GM18511 (cell line): Measurements from ENCODE around the gene TRPV3.
"Not testable (repeated sequence)": the region's sequence is repeated elsewhere in the genome, so short reads cannot be mapped to it uniquely, and the experiment has no call there.

Source experiments
- ATAC-seq: cut with Tn5 transposase; IDR thresholded peaks from one replicate; pipeline ENCODE4 v1.9.1; 2021; ENCODE audit warnings: mild to moderate bottlenecking, moderate library complexity; ENCODE audit not compliant: unreplicated experiment

Gene TRPV3

DNA sequence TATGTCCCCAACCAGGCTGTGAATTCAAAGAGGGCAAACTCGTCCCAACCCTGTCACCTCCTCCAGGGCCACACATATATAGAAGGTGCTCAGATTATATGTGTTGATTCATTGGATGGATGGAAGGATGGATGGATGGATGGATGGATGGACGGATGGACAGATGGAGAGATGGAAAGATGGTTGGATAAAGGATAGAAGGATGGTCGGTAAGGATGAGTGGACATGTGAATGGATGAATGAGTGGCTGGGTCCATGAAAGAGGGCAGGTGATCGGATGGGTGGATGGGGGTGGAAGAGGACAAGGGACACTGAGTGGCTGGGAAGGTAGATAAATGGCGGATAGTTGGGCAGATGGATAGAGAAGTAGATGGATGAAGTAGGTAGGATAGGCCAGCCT, 30.1 kb downstream of the TRPV3 start:
- ATAC-seq, result no peak

DNA sequence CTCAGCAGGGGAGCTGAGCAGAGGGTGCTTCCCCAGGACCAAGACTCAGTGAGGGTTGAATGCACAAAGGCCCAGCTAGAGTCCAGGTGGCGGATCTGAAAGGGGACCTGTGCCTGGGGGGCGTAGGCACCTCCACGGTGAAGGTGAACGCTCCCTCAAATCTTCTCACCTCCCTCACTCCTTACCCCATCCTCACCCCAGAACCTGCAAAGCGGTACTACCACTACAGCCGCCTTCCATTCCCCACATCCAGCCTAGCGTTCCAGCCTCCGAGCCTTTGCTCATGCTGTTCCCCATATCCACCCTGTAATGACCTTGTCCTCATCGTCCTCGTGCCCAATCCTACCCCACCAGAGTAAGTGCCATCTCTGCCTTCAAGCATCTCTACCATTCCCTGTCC, 30.6 kb downstream of the TRPV3 start:
- no peak for ATAC-seq

DNA sequence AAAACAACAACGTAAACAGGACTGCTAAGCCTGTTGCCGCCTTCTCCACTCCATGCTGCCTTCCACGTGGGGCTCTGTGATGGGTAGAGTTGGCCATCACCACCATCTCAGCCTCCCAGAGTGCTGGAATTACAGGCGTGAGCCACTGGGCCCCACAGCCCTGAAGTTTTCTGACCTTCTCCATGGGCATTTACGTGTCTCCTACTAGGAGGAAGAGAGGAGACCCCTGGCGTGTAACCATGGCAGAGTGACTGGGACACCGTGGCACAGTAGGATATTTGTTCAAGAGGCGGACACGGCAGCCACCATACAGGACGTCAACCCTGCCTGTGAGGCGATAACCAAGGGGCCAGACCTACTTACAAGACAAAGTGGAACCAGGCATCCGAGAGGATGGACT, 31.1 kb downstream of the TRPV3 start:
- no peak for ATAC-seq

DNA sequence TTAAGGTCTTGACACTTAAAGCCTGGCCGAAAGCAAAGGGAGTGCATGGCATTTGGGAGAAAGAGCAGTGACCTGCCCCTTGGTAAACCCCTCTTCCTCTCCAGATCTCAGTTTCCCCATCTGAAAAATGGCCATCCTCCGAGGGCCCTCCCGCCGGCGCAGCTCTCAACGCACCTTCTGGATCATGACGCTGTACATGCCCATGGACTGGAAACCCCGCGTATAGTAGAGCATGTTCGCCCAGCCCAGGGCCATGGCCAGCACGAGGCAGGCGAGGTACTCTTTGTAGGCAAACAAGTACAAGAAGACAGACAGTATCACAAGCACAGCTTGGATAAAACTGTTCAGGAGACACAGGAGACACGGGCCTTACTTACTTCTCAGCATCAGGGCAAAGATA, 33.6 kb downstream of the TRPV3 start:
- no peak for ATAC-seq

DNA sequence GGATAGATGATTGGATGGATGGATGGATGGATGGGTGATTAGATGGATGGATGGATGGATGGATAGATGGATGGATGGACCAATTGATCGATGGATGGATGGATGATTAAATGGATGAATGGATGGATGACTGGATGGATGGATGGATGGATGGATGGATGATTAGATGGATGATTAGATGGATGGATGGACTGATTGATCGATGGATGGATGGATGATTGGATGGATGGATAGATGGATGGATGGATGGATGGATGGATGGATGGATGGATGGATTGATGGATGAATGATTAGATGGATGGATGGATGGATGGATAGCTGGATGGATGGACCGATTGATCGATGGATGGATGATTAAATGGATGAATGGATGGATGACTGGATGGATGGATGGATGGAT, 38.1 kb downstream of the TRPV3 start:
- ATAC-seq, result not testable (repeated sequence)

DNA sequence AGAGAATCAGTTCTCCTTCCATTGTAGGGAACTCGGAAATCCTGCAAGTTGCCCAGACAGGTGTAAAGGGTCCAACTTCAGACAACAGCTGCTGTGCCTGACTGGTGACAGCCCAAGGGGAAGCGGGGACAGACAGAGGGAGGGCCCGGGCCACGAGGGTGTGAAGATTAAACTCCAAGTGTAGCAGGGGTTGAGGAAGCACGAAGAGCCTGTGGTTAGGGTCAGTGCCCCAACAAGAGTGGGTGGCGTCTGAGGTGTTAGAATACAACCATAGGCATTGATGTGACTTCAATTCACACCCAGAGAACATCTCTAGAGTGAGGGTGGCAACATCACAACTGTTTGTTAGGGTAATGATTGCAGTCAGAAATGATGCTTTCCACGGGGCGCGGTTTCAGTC, 42.7 kb downstream of the TRPV3 start:
- no peak for ATAC-seq

DNA sequence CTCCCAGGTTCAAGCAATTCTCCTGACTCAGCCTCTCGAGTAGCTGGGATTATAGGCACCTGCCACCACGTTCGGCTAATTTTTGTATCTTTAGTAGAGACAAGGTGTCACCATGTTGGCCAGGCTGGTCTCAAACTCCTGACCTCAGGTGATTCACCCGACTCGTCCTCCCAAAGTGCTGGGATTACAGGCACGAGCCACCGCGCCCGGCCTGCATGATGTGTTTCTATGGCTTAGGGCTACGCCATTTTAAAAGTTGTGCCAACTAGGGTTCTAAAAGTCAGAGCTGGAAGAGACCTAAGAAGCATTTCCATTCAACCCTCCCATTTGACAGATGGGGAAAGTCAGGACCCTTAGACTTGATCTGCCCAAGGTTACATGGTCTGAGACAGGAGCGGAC, 43.4 kb downstream of the TRPV3 start:
- ATAC-seq, result not testable (repeated sequence)

- no peak for ATAC-seq
Observed at GRCh38 chr17:3513305-3514035, 44.1 kb downstream of the TRPV3 start.

- ATAC-seq, result no peak
Observed at GRCh38 chr17:3512505-3513171, 45.0 kb downstream of the TRPV3 start.

GRCh38 chr17:3511852-3512504, 45.6 kb downstream of the TRPV3 start:
- no peak for ATAC-seq

DNA sequence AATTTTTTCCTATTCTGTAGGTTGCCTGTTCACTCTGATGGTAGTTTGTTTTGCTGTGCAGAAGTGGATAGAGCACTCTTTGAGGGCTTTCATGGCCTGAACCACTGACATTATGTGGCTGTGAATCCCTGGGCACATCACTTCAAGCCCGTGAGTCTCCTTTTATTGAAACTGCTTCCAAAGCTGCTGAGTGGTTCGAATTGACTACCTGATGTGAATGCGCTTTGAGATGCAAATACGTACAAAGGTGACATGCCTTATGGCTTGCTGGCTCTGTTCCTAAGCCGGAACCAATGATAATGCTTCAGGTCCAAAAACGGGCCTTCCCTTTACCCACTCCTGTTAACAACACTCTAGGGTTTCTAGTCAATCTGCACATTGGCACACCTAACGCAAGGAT, 47.5 kb downstream of the TRPV3 start:
- ATAC-seq, result no peak

DNA sequence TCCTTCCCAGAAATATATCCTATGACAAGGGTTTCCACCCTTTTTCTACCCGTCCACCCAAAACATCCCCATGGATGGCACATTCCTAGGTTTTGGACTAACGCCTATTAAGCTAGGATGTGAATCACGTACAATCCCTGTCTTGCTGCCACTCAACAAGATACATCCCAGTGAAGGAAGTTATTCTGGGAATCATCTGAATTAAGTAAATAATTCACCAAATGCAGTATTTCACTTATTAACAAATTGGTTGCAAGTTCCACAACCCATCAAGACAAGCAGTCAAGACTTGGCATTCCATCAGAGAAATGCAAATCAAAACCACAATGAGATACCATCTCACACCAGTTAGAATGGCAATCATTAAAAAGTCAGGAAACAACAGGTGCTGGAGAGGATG, 49.7 kb downstream of the TRPV3 start:
- ATAC-seq, result no peak

DNA sequence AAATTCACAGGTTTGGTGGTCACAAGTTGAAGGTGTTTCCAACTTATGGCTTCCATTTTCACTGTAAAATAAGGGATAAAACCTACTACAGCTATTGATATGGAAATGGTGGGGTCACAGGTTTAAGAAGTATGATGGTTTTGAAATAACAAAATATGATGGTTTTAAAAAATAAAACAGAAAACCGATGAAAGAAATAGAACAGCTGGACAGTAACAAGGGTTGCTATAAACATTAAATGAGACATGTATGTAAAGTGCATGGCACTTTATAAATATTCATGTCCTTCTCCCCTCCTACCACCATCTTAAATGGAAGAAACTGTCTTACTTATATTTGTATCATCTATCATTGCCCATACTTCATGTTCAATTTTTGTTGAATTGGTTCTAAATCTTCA, 50.5 kb downstream of the TRPV3 start:
- no peak for ATAC-seq

DNA sequence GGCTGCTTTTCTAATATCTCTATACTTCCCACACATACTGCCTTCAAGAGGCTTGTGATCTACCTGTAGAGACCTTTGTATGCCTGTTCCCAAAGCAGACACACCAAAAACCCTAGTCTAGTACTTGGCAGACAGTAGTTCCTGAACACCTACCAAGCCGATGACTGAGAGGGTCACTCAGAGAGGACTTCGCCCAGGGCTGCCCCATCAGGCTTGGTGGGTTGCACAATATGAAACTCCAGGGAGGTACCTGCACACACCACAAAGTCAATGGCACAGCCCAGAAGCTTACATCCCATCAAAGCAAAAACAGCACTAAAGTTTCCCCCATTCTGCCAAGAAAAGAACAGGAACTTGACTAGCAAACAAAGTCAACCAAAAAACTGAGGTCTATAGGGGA, 51.6 kb downstream of the TRPV3 start:
- ATAC-seq, result no peak

DNA sequence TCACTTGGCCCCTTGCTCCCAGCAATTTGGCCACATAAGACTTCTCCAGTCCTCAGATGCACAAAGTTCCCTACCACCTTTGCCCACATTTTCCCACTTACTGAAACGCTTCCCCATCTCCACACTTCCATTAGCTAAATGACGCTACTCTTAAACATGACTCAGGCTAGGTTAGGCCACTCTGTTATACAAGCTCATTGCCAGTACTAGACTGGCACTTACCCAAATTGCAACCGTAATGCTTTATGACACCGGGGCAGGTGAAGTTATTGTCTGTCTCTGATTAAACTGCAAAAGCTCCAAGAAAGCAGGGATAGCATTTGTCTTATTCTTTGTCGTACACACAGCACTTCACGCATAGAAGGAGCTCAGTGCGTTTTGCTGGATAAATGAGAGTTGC, 52.6 kb downstream of the TRPV3 start:
- ATAC-seq, result no peak

DNA sequence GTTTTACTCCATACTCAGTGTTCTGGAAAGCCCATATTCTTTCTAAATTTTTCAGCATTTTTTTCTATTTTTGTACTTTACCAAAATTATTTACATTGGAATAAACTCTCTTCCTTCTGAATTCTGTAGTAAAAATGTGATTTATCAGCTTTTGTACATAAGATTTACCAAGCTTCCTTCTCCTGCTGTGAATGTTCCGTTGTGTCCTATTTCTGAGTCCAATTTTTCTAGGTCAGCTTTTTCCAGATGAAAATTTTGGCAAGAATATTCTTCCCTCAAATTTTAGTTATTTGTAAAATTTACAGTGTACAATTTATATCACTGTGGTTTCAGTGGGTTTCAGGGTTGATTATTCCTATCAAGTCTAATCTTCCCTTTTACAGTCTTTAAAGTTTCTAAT, 54.3 kb downstream of the TRPV3 start:
- ATAC-seq, result no peak

DNA sequence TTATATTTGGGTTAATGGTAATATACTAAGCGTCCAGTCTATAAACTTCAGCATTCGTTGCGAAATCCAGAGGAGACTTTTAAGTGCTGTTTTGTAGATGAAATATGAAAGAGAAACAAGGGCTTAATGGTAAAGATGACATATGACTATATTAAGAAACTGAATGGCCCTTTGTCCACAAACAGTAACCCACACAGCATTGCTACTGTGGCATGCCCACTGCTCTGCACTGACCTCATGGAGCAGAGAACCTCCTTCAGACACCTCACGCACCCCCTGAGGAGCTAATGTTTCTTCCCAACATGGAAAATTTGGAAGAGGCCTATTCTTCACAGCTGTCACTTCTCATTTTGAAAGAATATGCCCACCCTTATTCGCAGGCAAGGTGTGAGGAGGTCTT, 55.1 kb downstream of the TRPV3 start:
- no peak for ATAC-seq

GRCh38 chr17:3501344-3501743, 56.3 kb downstream of the TRPV3 start:
- ATAC-seq, result no peak

DNA sequence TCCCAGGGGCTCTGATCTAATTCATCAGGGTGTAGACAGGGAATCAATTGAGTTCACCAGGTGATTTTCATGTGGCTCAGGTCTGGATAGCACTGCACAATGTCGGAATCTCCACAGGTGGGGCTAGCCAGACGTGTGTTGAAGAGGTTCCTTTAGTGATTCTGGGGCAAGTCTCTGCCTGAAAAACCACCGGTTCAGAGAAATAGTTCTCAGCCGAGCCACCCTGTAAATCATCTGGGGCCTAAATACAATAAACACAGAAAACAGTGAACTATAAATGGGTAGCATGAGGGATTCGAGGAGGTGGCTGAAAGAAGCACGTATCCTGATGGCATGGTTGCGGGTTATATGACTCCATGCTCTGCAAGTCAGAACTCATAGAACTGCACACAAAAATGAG, 60.5 kb downstream of the TRPV3 start:
- ATAC-seq, result no peak

- ATAC-seq, result no peak
Observed at GRCh38 chr17:3485481-3486068, 72.0 kb downstream of the TRPV3 start.

DNA sequence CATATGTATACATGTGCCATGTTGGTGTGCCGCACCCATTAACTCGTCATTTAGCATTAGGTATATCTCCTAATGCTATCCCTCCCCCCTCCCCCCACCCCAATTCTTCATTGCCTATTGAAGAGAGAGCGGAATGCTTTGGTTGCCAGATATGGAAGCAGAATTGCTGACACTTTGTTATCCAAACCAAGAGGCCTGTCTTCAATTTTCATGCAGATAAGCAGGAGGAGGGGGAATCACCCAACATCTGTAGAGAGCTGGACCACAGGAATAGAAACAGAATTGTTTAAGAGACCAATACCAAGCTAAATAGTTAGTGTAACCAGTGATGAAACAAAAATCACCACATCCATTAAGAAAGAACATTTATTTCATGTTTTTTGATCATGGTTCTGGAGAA, 74.8 kb downstream of the TRPV3 start:
- no peak for ATAC-seq

- no peak for ATAC-seq
Observed at GRCh38 chr17:3479988-3480387, 77.6 kb downstream of the TRPV3 start.
